HG03159 (cell line): ENCODE results near the gene ADAMTS17.

Experiments used
- ATAC-seq: cut with Tn5 transposase; IDR thresholded peaks from one replicate; pipeline ENCODE4 v1.9.1; 2021; ENCODE audit warnings: mild to moderate bottlenecking, moderate library complexity; ENCODE audit not compliant: unreplicated experiment

Gene ADAMTS17

GRCh38 chr15:99963096-99963825 lies 378.5 kb downstream of the ADAMTS17 start:
- no peak for ATAC-seq

GRCh38 chr15:99962006-99962561 lies 379.7 kb downstream of the ADAMTS17 start:
- ATAC-seq, result no peak

DNA sequence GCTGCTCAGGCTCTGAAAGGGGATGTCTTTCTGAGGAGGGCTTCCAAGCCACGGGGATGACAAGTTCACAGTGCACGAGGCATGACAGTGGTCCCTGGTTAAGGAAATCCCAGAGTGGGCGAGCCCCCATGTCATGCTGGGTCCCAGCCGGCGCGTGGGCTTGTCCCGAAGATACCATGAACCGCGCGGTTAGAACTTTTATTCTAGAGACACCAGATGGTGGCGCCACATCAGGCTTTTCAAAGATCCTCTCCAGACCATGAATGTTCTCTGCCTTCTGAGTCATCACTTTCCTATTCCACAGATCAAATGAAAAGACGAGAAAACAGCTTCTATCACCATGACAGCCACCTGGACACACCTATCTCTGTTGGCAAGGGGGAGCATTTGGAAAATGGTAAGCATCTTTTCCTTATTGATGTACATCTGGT lies 380.7 kb downstream of the ADAMTS17 start:
- no peak for ATAC-seq

DNA sequence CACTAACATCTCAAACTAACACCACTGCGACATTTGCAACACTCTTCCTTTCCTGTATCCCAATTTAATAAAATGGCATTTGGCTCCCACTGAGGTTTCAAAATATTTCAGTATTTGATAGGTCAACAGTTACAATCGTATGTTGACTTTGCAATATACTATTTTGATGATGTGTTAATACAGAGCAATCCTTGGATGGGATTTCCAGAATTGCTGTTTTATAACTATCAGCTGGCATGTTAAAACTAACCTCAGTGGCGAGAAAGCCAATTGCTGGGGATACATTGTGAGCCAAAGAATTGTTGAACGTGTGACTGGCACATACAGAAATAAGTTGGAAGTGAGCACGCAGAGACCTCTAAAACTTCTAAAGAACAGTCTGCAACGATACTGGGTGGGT lies 382.4 kb downstream of the ADAMTS17 start:
- no peak for ATAC-seq

- ATAC-seq, result no peak
Observed at GRCh38 chr15:99958426-99959097, 383.2 kb downstream of the ADAMTS17 start.

GRCh38 chr15:99957642-99958013 lies 384.1 kb downstream of the ADAMTS17 start:
- no peak for ATAC-seq

DNA sequence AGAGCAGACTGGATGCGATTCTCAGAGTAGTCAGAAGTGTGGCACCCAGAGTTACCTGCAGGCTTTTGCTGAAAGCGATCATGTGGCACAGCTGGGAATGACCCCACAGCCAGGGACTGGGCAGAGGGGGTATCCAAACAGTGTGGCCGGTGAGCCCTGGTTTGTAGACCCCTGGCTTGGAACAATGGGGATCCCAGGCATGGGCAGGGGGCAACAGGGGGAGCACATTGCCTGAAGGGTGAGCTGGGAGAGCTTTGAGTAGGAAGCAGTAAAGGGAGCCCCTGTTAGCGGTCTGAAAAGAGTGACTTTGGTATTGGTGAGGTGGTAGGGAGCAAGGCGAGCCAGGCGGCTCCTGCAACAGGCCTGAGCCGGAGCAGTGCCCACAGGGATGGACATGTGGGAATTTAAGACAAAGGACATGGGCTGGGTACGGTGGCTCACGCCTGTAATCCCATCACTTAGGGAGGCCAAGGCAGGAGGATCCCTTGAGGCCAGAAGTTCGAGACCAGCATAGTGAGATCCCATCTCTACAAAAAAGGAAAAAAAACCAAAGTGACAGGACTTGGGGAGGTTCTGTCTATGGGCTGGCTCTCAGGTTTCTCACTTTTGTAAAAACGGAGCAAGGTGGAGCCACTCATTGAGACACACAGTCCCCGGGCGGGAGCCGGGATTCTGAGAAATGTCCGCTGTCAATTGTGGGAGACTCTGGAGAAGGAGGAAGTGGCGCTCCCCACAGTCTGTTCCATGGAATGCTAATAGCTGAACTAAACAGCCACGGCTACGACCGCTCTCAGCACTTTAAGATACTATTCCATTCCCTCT lies 384.7 kb downstream of the ADAMTS17 start:
- ATAC-seq, result no peak

GRCh38 chr15:99956022-99956775 lies 385.6 kb downstream of the ADAMTS17 start:
- no peak for ATAC-seq

DNA sequence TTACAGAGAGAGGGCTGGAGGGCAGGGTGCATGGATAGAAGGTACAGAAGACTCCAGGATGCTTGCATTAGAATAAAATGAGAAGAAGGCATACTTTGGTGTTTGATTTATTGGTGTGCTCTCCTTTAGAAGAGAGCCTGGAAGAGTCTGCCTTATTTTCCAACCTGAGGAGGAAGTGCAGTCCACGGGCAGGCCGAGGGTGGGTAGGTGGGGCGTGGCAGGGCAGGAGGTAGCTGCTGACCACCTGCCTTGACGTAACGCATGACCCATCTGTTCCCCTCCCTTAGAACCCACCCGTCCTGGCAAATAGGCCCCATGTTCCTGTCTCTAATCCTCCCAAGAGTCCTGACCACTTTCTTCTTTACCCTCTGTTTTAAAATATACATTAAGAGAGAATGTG lies 386.2 kb downstream of the ADAMTS17 start:
- no peak for ATAC-seq

DNA sequence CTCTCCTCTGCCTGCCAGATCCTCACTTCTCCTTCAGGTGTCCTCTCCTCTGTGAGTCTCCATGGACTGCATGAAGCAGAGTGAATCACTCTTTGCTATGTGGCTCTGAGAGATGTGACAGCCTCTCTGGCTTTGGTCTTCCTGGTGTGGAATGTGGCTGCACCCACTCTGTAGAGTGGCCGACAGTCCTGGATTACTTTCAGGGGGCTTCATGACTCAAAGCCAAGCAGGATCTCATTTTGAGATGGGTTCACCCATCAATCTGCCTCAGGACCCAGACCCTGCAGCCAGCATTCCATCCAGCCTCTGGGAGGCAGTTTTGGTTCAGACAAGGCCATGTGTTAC lies 386.6 kb downstream of the ADAMTS17 start:
- ATAC-seq, result no peak

DNA sequence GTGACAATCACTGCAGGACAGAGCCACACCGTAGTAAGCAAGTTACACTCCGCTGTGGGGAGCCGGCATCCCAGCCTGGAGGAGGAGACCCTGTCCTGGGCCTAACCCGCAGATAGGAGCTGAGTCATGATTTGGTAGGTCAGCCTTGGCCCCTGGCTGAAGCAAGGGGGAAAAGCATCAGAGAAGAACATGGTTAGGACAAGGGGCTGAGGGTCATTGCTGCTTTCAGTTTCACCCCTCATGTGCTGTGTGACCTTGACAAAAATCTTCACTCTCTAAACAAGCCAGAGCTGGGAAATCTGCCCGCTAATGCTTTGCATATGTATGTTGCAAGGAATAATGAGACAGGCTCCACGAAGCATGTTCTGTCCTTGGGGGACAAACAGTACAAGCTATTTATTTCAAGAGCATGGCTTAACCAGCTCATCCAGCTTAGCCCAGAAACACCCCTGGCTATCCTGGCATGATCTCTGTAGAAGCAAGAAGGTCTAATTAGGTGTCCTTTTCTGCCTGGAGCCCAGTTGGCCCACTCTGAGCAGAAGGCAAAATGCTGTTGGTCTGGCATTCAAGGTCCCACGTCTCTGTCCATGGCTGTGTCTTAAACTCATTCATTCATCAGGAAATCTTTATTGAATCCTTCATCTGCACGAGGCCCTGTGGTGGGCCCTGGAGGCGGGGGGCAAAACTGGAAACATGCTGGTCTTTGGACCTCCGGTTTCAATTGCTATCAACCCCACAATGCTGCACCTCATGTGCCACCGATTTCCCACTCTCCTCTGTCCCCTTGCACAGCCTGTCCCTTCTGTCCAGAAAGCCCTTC lies 387.2 kb downstream of the ADAMTS17 start:
- no peak for ATAC-seq

- ATAC-seq, result no peak
Observed at GRCh38 chr15:99953886-99954285, 387.9 kb downstream of the ADAMTS17 start.

DNA sequence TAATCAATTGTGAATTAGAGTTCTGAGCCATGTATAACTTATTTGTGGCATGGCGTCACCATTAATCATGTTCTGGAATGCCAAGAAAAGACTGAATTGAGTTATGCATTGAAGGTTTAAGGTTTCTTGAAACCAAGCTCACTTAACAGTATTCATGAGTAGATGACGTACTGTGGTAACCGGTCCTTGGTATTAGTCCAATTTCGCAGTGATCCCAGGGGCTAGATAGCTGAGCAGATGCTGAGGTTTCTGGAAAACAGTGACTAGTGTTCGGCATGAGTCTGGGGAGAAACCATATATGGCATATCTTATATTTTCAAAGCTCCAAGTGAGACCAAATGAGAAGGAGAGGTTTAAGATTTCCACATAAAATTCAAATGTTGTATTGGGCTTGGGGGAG lies 390.3 kb downstream of the ADAMTS17 start:
- ATAC-seq, result no peak

DNA sequence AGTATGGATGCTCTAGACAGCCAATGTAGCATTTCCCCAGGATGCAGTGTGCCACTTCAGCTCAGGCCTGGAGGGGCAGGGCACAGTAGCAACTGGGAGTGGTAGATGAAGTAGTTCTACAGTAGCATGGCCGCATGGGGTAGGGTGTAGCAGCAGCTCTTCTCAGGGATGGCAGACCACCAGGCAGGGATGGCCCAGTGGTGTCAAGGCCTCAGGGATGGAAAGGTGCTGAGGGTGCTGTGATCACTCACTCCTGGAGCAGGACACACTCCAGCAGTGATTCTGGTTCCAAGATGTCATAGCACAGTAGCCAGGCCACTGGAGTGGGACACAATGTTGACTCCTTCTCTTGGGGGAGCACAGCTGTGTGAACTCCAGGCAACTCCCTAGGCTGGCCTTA lies 397.6 kb downstream of the ADAMTS17 start:
- ATAC-seq, result no peak

DNA sequence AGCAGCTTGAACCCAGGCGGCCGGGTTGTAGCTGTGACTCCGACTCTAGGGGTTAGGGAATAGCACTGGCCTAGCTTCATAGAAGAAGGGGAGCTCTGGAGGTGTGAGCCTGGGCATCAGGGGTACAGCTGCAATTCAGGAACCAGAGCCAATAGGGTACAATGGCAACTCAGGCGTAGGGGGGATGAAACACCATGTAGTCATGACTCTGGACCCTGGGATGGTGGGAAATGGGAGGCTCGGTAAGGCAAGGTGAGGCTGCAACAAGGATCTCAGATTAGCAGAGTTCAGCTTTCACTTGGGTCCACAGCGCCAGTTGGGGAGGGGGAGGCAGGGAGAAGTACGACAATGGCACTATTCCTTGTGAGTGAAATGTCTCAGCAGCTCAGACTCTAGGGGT lies 398.3 kb downstream of the ADAMTS17 start:
- no peak for ATAC-seq

- no peak for ATAC-seq
Observed at GRCh38 chr15:99932676-99933402, 408.9 kb downstream of the ADAMTS17 start.

- no peak for ATAC-seq
Observed at GRCh38 chr15:99931703-99932603, 409.8 kb downstream of the ADAMTS17 start.

DNA sequence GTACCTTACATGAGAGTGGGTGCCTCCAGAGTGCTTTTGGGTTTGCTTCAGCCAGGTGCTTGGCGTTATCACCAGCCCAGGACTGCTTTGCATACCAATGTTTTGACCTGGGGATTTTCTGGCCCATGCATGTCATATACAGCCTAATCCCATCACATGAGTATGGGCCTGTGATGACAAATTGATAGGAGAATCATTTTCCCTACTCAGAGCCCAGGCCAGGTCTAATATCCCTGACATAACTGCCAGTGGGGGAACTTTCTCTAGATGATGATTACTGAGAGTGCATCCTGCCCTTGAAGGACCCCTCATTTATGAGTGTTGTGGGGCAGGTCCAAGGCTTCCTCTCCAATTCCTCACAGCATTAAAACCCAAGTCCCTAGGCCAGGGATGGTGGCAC lies 411.1 kb downstream of the ADAMTS17 start:
- ATAC-seq, result no peak
